ENCODE data around the gene PLSCR4. TPM values are rescaled to one million over a fixed set of nuclear protein-coding genes. Genes with fewer than 3 reads are reported as not detected.
A peak's percentile ranks its signal among the peaks of the same experiment; 100 is the strongest.
"Not testable (repeated sequence)": the region's sequence is repeated elsewhere in the genome, so short reads cannot be mapped to it uniquely, and the experiment has no call there.

PLSCR4 gene
- total RNA-seq, 1 donor from 2014 or later = 655 TPM

DNA sequence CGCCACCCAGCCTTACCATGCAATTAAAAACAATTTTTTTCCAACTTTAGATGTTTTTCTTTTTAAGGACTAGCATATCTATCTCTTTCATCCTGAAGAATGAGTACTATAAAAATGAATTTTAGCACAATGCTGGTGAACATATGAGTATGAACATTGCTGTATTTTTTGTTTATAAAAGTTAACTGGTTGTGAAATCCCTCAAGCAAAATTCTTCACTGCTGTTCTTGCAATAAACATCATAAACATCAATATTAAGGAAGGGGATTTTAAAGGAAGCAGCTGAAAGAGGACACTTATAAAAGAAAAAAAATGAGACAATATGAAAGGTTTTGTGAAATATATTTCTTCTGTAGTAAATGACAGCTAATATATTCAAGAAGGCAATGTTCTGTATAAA is 3.0 kb downstream of the PLSCR4 start:
- no peak for DNase-seq

DNA sequence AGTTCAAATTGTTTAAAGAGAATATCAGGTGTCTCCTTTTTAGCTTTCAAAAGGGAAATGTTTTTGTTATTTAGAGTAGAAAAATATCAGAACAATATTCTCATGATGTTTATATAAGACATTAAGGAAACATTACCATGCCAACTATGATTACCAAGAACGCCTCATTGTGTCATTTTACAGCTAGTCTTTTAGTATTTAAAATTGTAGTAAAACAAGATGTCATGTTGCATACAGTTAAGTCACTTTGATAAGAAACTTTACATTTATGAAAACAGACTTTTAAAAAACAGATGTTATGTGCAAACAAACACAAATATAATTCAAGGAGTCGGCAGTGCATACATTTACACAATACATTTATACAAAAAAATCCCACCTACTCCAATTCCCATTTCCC is 4.4 kb downstream of the PLSCR4 start:
- DNase-seq = peak; percentile 74

DNA sequence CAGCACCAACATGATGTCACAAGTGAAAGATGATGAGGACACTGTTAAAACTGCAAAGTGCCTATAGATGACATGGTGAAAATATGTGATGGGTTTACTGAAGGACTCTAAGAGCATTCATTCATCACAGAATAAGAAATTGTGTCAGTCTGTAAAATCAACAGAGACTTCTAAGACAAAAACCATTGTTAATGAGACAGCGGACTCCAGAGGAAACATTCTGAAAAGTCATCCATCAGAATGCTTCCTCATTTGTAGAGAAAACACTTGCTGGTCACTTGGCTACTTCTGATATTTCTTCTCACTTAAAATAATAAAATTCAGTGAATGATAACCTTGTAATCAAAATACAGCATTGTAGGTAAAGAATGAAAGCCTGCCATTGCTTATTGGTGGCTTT is 7.3 kb downstream of the PLSCR4 start:
- peak; percentile 52 for DNase-seq

DNA sequence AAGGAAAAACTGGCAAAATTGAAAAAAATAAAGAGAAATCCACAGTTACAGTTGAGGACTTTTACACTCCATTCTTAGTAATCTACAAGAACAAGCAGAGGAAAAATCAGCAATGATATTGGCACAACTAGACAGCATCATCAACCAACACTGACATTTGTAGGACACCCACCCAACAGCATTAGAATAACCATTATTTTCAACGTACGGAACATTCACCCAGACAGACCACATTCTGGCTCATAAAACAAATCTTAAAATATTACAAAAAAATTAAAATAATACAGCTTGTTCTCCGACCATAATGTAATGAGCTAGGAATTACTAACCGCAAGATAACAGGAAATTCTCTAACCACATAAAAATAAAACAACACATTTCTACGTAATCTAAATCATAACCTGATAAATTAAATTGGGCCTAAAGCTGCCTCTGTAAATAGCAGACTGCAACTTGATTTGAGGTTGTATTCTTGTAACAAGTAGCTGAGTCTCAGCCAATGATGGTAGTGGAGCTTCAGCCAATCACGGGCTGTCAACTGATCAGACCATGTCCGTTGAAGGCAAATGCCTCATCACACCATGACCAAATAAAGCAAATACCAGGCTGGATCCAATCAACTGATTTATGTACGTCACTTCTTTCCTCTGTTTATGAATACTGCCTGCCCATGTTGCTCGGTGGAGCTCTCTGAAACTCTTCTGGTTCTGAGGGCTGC is 9.2 kb downstream of the PLSCR4 start:
- DNase-seq = peak; percentile 86

DNA sequence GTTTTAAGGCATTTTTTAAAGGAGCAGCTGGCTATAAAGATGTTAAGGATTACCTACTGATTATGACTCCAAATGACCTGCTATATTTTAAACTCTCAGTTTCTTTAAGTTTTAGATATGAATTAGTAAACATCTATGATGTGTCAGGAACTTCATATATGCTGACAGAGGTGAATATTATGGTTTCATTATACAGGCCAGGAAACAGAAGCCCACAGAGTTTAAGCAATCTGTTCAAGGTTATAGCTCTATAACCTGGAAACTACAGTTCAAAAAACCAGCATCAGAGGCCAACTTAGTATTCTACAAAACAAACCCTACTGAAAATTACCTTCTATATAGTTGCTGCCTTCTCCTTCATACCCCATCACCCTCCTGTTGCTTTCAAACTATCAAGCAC is 17.4 kb downstream of the PLSCR4 start:
- no peak for DNase-seq

DNA sequence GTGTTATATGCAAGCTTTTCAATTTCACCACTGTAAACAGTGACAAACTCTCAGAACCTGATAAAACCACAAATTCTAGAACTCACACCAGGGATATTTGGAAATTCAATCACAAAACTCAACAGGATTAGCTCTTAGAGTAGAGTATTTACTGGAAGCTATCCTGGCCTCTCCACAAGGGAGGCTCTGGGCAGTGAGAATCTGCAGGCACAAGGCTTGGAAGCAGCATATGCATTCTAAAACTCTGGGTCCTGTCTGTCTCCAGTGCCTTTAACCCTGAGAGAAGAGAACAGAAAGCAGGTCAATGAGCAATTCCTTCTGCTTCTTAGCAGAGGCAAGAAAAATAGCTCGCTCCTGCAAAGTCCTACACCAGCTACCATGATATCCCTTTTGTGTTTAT is 23.4 kb downstream of the PLSCR4 start:
- DNase-seq = no peak

DNA sequence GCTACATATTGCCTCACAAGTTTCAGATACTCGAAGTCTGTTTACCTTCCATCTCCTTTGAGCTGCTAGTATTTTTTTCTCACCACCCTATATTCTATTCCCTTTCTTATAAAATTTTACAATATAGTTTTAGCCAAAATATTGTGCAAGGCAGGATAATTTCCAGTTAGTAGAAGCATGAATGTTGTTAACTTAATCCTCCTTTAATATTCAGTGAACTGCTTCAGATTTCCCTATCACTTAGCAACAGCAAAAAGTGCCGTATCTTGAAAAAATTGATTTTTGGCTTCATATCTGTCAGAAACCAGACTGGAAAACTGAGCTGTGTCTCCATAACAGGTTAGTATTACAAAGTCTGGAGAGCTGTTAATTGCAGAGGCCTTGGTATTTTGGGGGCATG is 24.0 kb downstream of the PLSCR4 start:
- DNase-seq = no peak

DNA sequence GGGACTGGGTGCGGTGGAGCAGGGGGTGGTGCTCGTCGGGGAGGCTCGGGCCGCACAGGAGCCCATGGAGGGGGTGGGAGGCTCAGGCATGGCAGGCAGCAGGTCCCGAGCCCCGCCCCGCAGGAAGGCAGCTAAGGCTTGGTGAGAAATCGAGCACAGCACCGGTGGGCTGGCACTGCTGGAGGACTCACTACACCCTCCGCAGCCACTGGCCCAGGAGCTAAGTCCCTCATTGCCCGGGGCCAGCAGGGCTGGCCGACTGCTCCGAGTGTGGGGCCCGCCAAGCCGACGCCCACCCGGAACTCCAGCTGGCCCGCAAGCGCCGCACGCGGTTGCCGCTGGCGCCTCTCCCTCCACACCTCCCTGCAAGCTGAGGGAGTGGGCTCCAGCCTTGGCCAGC is 25.4 kb downstream of the PLSCR4 start:
- DNase-seq = not testable (repeated sequence)

DNA sequence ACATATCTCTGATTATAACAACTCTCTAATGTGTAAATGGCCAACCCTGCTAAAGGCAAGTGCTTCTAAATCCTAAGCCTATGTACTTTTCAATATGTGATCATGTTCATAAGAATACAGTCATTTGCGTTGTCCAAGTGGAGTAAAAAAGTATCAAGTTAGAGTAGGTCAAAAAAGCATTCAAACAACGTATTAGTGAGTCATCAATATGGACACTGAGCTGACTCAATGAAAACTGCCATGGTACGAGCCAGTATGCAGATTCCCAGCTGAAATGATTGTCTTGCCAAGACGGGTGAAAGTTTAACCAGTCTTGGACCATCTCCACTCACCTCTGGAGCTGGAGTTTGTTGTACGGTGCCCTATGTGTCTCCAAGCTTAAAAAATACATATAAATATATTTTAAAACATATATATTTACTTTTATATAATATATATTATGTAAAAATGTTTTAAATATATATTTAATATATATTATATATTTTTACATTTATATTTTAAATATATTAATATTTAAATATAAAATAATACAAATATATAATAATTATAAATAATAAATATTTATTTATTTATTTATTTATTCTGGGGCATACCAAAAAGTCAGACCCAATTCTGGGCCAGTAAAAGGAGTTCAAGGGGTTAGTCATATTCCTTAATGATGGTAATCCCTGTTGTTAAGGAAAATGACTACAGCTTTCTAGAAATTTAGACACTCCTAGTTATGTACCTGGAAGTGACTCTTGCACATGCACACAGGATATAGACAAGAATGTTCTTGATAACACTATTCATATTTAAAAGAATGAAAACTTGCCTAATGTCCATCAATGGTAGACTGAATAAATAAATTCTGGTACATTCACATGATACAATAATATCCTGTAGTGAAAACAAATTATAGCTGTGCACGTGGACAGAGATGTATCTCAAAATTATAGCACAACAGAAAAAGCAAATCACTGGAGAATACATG is 27.2 kb downstream of the PLSCR4 start:
- peak; percentile 79 for DNase-seq

DNA sequence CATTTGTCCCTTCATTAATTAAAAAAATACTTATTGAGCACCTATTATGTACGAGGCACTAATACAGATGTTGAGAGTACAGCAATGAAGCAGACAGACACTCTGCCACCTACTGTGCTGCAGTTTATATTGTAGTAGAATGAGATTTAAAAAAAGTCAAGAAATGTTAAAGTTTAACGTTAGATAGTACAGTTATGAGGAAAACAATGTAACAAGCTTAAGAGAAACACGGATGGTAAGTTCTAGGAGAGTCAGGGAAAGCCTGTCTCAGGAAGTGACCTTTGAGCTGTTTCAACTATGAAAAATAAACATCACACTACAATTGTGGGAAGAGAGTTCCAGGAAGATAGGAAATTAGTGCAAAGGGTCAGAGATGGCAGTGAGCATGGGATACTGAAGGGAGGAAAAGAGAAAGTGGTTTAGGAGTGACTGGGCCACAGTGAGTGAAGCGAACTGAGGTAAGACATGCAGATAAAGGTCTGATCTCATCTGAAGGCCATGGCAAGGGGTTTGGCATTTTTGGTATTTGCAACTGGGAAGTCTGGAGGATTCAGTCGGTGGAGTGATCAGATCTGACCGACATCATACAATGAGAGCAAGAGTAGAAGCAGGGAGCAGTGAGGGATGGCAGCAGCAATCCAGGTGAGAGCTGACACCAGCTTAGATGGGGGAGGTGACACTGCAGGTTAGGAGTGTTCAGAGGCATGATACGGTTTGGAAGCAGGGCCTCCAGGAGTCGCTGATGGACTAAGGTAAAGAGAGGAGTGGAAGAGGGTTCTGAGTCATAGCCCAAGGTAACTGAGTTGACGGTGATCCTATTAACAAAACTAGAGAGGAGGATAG is 28.5 kb downstream of the PLSCR4 start:
- peak; percentile 92 for DNase-seq

DNA sequence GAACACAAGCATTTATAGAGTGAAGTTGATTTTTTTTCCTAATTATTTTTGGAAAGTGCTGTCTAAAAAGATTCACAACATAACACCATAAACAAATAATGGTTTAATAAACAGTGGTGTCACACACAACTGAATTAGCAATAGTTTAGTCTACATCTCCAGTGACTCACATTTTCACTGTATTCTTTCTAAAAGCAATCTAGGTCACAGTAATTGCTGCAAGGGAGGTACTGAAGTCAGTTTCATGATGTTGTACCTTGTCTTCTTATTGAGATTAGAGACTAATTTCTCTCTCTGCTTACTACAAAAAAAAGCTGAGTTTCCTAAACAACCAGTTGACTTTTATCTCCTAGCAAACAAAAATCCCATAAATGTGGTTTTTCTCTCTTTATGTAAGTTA is 29.6 kb downstream of the PLSCR4 start:
- DNase-seq = peak; percentile 46

DNA sequence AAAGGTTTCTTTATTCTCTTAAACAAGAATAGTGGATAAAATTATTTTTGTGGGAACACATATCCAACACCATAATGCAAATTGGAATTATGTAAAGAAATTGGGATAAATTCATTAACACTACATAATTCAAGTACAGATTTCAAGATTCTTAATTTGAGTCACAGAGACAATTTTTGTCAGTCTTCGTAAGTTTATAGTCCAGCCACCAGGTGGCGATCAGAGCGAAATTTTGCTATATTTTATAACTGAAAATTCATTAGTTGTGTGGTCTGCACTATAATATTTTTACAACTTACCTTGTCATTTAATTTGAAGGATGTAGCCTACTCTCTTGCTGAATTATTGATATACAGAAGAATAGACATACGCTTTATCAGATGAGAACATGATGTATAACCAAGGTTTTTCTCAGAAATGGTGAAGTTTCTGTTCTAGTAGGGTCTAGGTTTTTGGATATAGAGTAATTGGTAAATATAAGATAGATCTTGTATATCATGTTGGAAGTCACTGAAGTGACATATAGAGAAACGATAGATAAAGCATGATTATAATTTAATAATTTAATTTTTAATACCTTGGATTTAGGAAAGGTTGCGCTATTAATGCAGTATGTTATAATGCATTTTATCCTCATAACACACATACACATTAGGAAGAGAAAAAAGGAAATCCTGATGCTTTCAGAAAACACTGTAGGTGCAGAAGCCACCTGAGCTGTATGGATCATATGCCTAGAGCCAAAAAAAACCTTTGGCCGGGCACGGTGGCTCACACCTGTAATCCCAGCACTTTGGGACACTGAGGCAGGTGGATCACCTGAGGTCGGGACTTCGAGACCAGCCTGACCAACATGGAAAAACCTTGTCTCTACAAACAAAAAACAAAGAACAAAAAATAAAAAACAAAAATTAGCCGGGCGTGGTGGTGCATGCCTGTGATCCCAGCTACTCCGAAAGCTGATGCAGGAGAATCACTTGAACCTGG is 31.7 kb downstream of the PLSCR4 start:
- peak; percentile 74 for DNase-seq

DNA sequence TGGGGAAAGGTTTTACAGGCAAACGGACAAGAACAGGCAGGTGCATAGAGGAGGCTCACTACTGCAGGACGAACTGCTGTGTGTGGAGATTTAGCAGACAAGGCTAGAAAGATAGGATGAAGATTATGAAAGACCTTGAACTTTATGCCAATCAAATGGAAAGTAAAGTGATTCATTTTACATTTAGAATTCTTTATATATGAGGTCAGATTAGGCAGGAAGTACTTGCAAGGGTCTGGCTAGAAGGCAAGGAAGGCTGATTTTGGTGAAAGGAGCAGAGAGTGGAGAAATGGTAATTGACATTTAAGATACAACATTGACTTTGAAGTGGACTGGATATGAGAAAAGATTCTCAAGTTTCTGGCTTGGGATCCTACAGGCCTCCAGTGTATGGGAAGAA is 33.6 kb downstream of the PLSCR4 start:
- peak; percentile 45 for DNase-seq

DNA sequence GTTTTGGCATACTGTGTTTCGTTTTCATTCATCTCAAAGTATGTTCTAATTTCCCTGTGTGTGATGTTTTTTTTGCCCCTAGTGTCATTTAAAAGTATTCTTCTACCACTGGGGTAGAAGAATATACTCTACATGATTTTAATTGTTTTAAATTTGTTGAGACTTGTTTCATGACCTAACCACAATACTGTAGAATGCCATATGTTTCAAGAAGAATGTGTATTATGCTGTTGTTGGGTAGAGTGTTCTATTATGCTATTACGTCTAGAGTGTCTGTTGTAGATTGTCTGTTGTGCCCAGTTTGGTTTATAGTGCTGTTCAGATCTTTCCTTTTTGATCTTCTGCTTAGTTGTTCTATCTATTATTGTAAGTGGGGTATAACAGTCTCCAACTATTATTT is 36.4 kb downstream of the PLSCR4 start:
- no peak for DNase-seq

DNA sequence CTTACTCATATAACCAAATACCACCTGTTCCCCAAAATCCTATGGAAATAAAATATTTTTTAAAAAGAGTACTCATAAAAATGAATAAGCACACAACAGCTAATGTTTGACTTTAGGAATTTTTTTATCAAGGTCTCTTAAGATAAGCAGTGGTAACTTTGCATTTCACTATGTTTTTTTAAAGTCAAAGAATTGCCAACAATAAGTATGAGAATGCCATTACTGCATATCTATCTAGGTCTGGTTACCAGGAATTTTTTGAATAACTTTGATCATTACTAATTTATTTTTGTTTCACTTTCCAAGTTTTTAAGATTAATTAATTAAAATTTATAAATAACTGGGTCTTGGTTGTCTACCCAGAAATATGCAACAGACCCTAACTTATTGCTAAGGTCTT is 41.5 kb downstream of the PLSCR4 start:
- DNase-seq = no peak

DNA sequence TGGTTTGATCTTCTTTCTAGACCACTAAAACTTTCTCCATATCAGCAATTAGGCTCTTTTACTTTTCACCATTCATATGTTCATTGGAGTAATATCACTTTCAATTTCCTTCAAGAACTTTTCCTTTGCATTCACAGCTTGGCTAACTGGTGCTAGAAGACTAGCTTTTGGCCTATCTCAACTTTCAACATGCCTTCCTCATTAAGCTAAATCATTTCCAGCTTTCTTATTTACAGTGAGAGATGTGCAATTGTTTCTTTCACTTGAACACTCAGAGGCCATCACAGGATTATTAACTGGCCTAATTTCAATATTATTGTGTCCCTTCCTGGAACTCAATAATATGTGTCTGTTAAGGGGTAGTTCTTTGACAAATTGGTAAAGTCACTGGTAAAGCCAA is 47.1 kb downstream of the PLSCR4 start:
- DNase-seq = no peak

DNA sequence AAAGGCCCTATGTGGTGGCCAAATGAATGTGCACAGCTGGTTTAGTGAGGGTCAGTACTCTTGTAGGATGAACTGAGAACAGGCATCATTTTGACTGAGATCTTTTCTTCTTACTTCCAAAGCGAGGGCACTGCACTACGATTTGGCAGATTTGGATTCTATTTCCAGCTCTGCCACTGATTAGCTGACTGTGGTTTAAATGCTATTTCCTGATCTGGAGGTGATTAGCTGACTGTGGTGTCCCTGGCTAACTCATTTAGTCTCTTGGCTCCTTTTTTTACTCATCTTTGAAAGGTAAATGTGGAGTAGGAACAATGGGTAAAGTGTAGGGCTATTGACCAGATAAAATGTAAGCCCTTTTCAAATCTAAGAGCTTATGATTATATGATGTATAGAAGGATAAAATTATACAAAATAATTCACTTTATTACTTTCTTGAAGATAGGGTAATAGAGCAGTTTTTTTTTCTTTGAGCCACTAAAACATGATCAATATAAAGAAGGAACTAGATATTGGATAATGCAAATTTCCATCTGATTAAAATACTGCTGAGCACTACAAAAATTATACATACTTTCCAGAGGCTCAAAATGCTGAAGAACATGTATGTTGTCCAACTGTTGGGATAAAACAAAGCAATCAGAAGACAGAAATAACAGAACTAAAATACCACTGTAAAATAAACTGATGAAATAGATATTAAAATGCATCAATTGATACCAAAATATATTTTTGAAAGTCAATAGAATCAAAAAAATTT is 50.3 kb downstream of the PLSCR4 start:
- no peak for DNase-seq

DNA sequence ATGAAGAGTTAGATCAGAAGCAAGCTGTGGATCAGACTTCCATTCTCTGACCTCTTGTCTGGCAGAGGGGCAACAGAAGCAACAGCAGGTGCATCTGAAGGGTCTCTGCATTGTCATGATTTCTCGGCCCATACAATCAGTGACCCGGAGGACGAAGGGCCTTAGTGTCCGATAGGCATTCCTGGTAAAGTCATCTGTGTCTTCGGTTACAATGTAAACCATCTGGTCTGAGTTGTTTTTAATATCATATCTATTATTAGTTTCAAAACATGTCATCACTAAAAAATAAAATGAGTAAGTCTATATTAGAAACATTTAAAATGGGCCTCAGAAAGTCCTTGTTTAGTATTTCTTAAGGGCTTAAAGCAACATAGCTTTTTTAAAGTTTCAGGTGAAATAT is 51.1 kb downstream of the PLSCR4 start:
- no peak for DNase-seq

DNA sequence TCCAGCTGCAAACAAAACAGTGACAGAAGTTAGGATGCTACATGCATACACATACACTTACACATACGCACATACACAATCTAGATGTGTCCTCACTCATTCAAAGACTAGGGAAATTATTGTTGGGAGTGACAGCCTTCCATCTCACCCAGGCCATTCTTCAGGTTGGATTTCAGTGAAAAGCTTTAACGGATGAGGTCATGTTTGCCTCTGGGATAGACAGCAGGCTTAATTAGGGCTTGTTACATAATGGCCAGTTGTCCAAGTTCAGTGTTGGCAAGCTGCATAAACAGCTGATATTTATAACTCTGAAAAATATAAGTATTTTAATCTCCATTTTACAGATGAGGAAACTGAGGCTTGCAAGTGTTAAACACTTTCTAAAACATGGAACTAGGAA is 54.1 kb downstream of the PLSCR4 start:
- no peak for DNase-seq

DNA sequence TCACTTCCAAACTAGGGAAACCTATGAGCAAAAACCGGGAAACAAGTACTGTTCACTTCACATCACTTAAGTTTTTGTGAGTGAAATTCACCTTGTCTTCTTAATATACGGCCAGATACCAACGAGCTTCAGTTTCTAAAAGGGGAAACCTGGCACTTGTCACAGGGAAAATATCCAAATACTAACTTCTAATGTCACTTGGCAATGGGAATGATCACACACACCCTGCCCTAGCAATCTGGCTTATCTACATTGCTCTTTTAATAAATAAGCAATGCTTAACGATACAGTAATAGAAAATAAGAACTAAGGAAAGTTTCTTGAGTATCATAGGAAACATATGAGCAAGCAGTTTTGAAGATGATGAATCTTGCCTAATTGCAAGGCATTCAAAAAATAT is 55.3 kb downstream of the PLSCR4 start:
- no peak for DNase-seq

DNA sequence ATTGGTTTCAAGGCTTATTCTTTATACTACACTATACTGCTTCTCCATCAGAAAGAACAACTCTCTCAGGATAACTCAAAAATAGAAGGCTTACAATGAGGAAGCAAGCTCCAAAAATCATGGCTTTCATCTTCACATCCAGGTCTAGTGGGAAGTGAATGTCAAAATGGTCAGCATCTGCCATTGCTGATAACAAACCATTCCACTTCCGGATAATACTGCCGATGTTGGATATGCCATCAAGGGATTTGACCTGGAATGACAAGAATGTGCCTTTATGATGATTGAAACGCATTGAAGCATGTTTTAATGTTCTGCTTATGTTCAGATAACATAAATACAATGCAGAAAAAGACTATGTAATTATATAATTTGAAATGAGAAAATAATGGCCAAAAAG is 55.9 kb downstream of the PLSCR4 start:
- DNase-seq = peak; percentile 95
